Hepatic stellate cell (primary cell): ENCODE data around the gene CDKN2D.

Experiments
- DNase-seq: peaks from one replicate; pipeline ENCODE4 v3.0.0; 2011; ENCODE audit warnings: low spot score

Gene CDKN2D

GRCh38 chr19:10568826-10569651 lies at the start of gene CDKN2D:
CDKN2D (minus strand) TSS chr19:10568979; CDS start chr19:10568653, 326 bp downstream.
- peak; percentile 98 for DNase-seq

- peak; percentile 87 for DNase-seq
Observed at GRCh38 chr19:10617409-10618121, 48.8 kb upstream of the CDKN2D start.

- DNase-seq = no peak
Observed at GRCh38 chr19:10615429-10616023, 46.7 kb upstream of the CDKN2D start.

GRCh38 chr19:10612499-10613119 lies 43.8 kb upstream of the CDKN2D start:
- DNase-seq = no peak

GRCh38 chr19:10611907-10612306 lies 43.1 kb upstream of the CDKN2D start:
- no peak for DNase-seq

GRCh38 chr19:10604460-10604980 lies 35.7 kb upstream of the CDKN2D start:
- DNase-seq = no peak

- DNase-seq = peak; percentile 69
Observed at GRCh38 chr19:10603873-10604459, 35.2 kb upstream of the CDKN2D start.

- DNase-seq = peak; percentile 66
Observed at GRCh38 chr19:10603084-10603872, 34.5 kb upstream of the CDKN2D start.

GRCh38 chr19:10602330-10603083 lies 33.7 kb upstream of the CDKN2D start:
- DNase-seq = peak; percentile 95

- DNase-seq = no peak
Observed at GRCh38 chr19:10601999-10602329, 33.2 kb upstream of the CDKN2D start.

- DNase-seq = no peak
Observed at GRCh38 chr19:10600149-10600548, 31.4 kb upstream of the CDKN2D start.

- DNase-seq = no peak
Observed at GRCh38 chr19:10593820-10594637, 25.2 kb upstream of the CDKN2D start.

- no peak for DNase-seq
Observed at GRCh38 chr19:10593148-10593547, 24.4 kb upstream of the CDKN2D start.

- no peak for DNase-seq
Observed at GRCh38 chr19:10587839-10588150, 19.0 kb upstream of the CDKN2D start.

GRCh38 chr19:10587022-10587838 lies 18.5 kb upstream of the CDKN2D start, which contains the start of gene AP1M2:
AP1M2 (minus strand) TSS chr19:10587312; CDS start chr19:10587231, 81 bp downstream.
- DNase-seq = no peak

GRCh38 chr19:10586396-10586795 lies 17.6 kb upstream of the CDKN2D start:
- no peak for DNase-seq

- no peak for DNase-seq
Observed at GRCh38 chr19:10583036-10583776, 14.4 kb upstream of the CDKN2D start.

- DNase-seq = no peak
Observed at GRCh38 chr19:10582091-10582490, 13.3 kb upstream of the CDKN2D start.
